Measurements from ENCODE around the gene HAUS3.

HAUS3 gene, protein sequence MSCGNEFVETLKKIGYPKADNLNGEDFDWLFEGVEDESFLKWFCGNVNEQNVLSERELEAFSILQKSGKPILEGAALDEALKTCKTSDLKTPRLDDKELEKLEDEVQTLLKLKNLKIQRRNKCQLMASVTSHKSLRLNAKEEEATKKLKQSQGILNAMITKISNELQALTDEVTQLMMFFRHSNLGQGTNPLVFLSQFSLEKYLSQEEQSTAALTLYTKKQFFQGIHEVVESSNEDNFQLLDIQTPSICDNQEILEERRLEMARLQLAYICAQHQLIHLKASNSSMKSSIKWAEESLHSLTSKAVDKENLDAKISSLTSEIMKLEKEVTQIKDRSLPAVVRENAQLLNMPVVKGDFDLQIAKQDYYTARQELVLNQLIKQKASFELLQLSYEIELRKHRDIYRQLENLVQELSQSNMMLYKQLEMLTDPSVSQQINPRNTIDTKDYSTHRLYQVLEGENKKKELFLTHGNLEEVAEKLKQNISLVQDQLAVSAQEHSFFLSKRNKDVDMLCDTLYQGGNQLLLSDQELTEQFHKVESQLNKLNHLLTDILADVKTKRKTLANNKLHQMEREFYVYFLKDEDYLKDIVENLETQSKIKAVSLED

DNA sequence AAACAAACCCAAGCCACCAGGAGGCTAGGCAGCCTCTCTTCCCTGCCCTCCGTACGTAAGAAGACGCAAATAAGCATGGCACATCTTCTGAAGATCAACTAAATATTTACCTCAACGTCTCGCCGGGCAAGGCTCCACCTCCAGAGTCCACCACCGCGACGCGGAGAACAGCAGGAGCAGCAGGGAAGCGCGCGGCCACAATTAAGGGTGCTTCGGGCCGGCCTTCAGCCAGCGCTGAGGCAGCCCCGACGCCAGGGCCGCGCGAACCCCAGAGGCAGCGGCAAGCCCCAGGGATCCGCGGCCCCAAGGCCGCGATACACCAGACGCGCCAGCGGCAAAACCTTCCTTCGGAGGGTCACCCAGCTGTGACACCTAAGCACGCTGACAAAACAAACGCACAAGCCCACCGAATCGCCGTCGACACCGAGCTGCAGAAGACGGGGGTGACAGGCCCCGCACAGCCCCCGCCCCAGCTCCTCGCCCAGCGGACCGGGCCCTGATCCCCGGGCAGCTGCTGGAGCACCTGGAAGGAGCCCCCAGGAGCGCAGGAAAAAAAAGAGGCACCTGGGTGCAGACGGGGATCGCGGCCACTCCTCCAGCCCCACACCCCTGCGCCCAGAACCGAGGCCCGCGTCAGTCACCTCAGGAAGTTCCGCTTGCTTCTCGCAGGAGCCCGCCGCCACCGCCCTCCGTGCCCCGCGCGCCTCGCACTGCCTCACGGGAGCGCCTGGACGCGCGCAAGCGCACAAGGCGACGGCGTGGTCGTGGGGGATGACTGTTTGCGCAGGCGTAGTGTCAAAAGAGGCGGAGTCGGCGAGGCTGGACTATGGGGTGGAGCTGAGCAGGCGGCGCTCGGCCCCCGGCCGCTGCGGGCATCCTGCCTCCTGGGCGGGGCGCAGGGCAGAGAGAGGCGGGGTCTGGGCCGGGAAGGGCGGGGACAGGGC is at the start of gene HAUS3, which contains the start of gene POLN:
HAUS3 (minus strand) TSS at position 712 of the 944 bp plus-strand sequence. CDS start 1,175 bp downstream, outside the sequence.
POLN (minus strand) TSS at position 712 of the 944 bp plus-strand sequence. CDS start 12,890 bp downstream, outside the sequence.
- H3K4me3 ChIP-seq (ENCODE audit: low read depth in 1 of 2, low read length in 2 of 2), result peak within 1 kb of the TSS; percentile 85 to 89; a peak in 3 of 4 replicates
- H3K9ac ChIP-seq (ENCODE audit: low read depth, low read length), result peak within 1 kb of the TSS; percentile 80
- H3K9me3 ChIP-seq (ENCODE audit: insufficient read depth, low read length, severe bottlenecking), result no peaks in the 10 kb centered on the region
- H3K4me1 ChIP-seq (ENCODE audit: insufficient read depth, low read length), result peaks cover 47% of the 10 kb centered on the region
- ATAC-seq (ENCODE audit: insufficient read depth, low read depth), result peak; percentile 86
- peak within 1 kb of the TSS; percentile 87 for H2AFZ ChIP-seq (ENCODE audit: low read depth, low read length)
- H3K79me2 ChIP-seq (ENCODE audit: insufficient read depth, low read length), result peaks cover 51% of the 10 kb centered on the region
- peak within 1 kb of the TSS; percentile 84 for H3K4me2 ChIP-seq (ENCODE audit: insufficient read depth, low read length)
- TF ChIP-seq, protein P1, sequence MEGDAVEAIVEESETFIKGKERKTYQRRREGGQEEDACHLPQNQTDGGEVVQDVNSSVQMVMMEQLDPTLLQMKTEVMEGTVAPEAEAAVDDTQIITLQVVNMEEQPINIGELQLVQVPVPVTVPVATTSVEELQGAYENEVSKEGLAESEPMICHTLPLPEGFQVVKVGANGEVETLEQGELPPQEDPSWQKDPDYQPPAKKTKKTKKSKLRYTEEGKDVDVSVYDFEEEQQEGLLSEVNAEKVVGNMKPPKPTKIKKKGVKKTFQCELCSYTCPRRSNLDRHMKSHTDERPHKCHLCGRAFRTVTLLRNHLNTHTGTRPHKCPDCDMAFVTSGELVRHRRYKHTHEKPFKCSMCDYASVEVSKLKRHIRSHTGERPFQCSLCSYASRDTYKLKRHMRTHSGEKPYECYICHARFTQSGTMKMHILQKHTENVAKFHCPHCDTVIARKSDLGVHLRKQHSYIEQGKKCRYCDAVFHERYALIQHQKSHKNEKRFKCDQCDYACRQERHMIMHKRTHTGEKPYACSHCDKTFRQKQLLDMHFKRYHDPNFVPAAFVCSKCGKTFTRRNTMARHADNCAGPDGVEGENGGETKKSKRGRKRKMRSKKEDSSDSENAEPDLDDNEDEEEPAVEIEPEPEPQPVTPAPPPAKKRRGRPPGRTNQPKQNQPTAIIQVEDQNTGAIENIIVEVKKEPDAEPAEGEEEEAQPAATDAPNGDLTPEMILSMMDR (IDR thresholded peaks at IDR 0.05; ENCODE audit: borderline replicate concordance, extremely low read depth, low read length, poor library complexity, severe bottlenecking), result peak; percentile 12
- no peak for TF ChIP-seq EZH2 (IDR thresholded peaks at IDR 0.05; ENCODE audit: borderline replicate concordance, low read depth, low read length, severe bottlenecking)
- peak within 1 kb of the TSS; percentile 74 for H3K27ac ChIP-seq (ENCODE audit: low read length)
- H3K36me3 ChIP-seq (ENCODE audit: insufficient read depth, low read length), result peaks cover 34% of the 10 kb centered on the region
- DNase-seq, result peak; percentile 99
- peaks cover 44% of the 10 kb centered on the region for H4K20me1 ChIP-seq (ENCODE audit: insufficient read depth, low read length)
- no peaks in the 10 kb centered on the region for H3K27me3 ChIP-seq (ENCODE audit: insufficient read depth, low read length, poor library complexity)

DNA sequence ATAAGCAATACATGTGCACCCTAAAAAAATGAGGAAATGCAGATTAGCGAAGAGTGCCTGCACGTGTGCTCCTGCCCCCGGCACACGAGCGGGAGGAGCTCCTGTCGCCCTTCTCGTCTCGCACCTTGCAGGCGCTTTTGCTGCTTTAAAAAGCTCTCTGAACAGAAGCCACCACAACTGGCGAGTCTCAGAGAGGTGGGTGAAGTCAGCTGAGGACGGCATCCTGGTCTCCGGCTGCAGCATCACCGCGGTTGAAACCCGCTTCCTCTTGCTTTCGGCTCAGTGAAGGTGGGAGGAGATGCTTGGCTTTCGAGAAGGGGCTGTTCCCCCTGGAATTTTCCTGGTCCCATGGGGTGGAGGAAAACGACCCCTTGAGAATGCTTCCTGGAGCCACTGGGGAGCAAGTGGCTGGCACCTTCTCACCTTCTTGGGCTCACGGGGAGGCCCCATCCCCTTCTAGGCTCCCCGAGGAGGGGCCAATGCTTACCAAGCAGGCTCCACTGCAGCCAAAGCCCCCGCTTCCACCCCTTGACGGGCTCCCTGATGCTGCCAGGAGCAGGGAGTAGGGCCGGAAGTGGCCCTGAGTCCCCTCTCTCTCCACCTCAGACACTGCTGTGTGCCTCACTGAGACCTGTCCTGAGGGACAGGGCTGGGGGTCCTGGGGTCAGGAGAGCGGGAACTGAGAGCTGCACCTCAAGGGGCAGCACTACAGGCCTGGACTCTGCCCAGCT is 49.2 kb upstream of the HAUS3 start:
- DNase-seq (peak; percentile 89), ATAC-seq (ENCODE audit: insufficient read depth, low read depth) (peak; percentile 96)
- no peaks in the 10 kb centered on the region for H3K79me2 ChIP-seq (ENCODE audit: insufficient read depth, low read length)
- peaks cover 29% of the 10 kb centered on the region for H3K4me1 ChIP-seq (ENCODE audit: insufficient read depth, low read length)
- peaks cover 3% of the 10 kb centered on the region; the same call in 1 of the 2 replicates for H4K20me1 ChIP-seq (ENCODE audit: insufficient read depth, low read length)
- H3K9me3 ChIP-seq (ENCODE audit: insufficient read depth, low read length, severe bottlenecking), result no peaks in the 10 kb centered on the region
- H3K27ac ChIP-seq (ENCODE audit: low read length), result peak overlapping the region; percentile 68
- peak overlapping the region in 1 of 2 experiments; percentile 25; a peak in 1 of 4 replicates for H3K4me3 ChIP-seq (ENCODE audit: low read depth in 1 of 2, low read length in 2 of 2)
- peak overlapping the region; percentile 56 for H3K4me2 ChIP-seq (ENCODE audit: insufficient read depth, low read length)
- H2AFZ ChIP-seq (ENCODE audit: low read depth, low read length), result no peak overlapping the region
- no peaks in the 10 kb centered on the region for H3K36me3 ChIP-seq (ENCODE audit: insufficient read depth, low read length)
- H3K9ac ChIP-seq (ENCODE audit: low read depth, low read length), result peak overlapping the region; percentile 42
- TF ChIP-seq EZH2 (IDR thresholded peaks at IDR 0.05; ENCODE audit: borderline replicate concordance, low read depth, low read length, severe bottlenecking), result no peak
- TF ChIP-seq, protein P1 (IDR thresholded peaks at IDR 0.05; ENCODE audit: borderline replicate concordance, extremely low read depth, low read length, poor library complexity, severe bottlenecking), result no peak
- H3K27me3 ChIP-seq (ENCODE audit: insufficient read depth, low read length, poor library complexity), result no peaks in the 10 kb centered on the region

DNA sequence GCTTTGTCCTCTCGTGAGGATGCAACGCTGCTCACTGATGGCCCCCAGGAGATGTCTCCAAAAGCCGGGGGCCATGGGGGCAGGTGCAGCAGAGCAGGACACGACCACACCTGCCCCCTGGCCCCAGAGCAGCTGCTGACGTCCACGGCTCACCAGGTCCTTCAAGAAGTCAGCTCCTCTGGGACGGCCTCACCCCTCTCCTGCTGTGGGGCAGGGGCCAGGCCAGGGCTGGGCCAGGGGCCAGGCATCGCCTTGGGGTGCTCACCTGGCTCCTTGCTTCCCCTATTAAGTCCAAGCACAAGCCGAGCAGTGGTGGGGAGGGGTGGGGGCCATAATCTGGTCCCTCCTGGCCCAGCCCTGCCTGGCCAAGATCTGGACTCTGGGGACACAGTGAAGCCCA is 48.6 kb upstream of the HAUS3 start:
- Histone ChIP-seq H3K79me2 (ENCODE audit: insufficient read depth, low read length) (no peaks in the 10 kb centered on the region), H3K9ac (ENCODE audit: low read depth, low read length) (peak overlapping the region; percentile 42; the same call in 1 of the 2 replicates), H3K9me3 (ENCODE audit: insufficient read depth, low read length, severe bottlenecking) (no peaks in the 10 kb centered on the region), H3K36me3 (ENCODE audit: insufficient read depth, low read length) (no peaks in the 10 kb centered on the region), H3K27ac (ENCODE audit: low read length) (peak overlapping the region; percentile 68), H3K27me3 (ENCODE audit: insufficient read depth, low read length, poor library complexity) (no peaks in the 10 kb centered on the region), H4K20me1 (ENCODE audit: insufficient read depth, low read length) (peaks cover 3% of the 10 kb centered on the region; the same call in 1 of the 2 replicates), H3K4me3 (ENCODE audit: low read depth in 1 of 2, low read length in 2 of 2) (peak overlapping the region in 1 of 2 experiments; percentile 25; a peak in 1 of 4 replicates), H3K4me2 (ENCODE audit: insufficient read depth, low read length) (peak overlapping the region; percentile 56), H2AFZ (ENCODE audit: low read depth, low read length) (no peak overlapping the region), H3K4me1 (ENCODE audit: insufficient read depth, low read length) (peaks cover 34% of the 10 kb centered on the region)
- ATAC-seq (ENCODE audit: insufficient read depth, low read depth), result no peak
- no peak for DNase-seq
- TF ChIP-seq, protein P1 (IDR thresholded peaks at IDR 0.05; ENCODE audit: borderline replicate concordance, extremely low read depth, low read length, poor library complexity, severe bottlenecking), result no peak
- TF ChIP-seq EZH2 (IDR thresholded peaks at IDR 0.05; ENCODE audit: borderline replicate concordance, low read depth, low read length, severe bottlenecking), result no peak
